ENCODE results near the gene CTSG. TPM values are rescaled to one million over a fixed set of nuclear protein-coding genes. Genes with fewer than 3 reads are reported as not detected.

The CTSG gene
- total RNA-seq (not detected in 2 replicates), polyA plus RNA-seq (not detected in 2 replicates)

GRCh38 chr14:24576182-24576581 lies at the start of gene CTSG:
TSS of gene CTSG (minus strand) at chr14:24576250. CDS start at chr14:24576223, 27 bp downstream.
- Histone ChIP-seq H3K36me3 (replicated peaks; ENCODE audit: insufficient read depth, low read depth) (no peaks in the 10 kb centered on the region), H3K4me1 (ENCODE audit: insufficient read depth) (no peaks in the 10 kb centered on the region), H3K4me2 (no peak within 1 kb of the TSS), H2AFZ (no peak within 1 kb of the TSS), H3K9me3 (ENCODE audit: low read depth) (no peaks in the 10 kb centered on the region), H3K27me3 (no peaks in the 10 kb centered on the region), H3K4me3 (no peak within 1 kb of the TSS), H3K79me2 (no peaks in the 10 kb centered on the region), H4K20me1 (ENCODE audit: insufficient read depth, poor library complexity, severe bottlenecking) (no peaks in the 10 kb centered on the region), H3K9me2 (replicated peaks; ENCODE audit: insufficient read depth) (no peaks in the 10 kb centered on the region), H3K27ac (no peak within 1 kb of the TSS)
- TF ChIP-seq CTCF (IDR thresholded peaks at IDR 0.05; ENCODE audit: poor library complexity) (no peak), EZH2 (IDR thresholded peaks at IDR 0.05; ENCODE audit: borderline replicate concordance) (no peak), EZH2phosphoT487 (IDR thresholded peaks at IDR 0.05; ENCODE audit: low read depth, severe bottlenecking, unreplicated experiment) (no peak)
- 90% methylated on average over 3 of the region's 3 CpGs for WGBS (ENCODE audit: low lambda C conversion rate, missing lambda C conversion rate)
- DNase-seq (ENCODE audit: low spot score), result no peak

- no peaks in the 10 kb centered on the region for H4K20me1 ChIP-seq (ENCODE audit: insufficient read depth, poor library complexity, severe bottlenecking)
- H3K4me3 ChIP-seq, result no peak overlapping the region
- DNase-seq (ENCODE audit: low spot score), result no peak
- TF ChIP-seq EZH2 (IDR thresholded peaks at IDR 0.05; ENCODE audit: borderline replicate concordance), result no peak
- TF ChIP-seq EZH2phosphoT487 (IDR thresholded peaks at IDR 0.05; ENCODE audit: low read depth, severe bottlenecking, unreplicated experiment), result no peak
- no peak for TF ChIP-seq CTCF (IDR thresholded peaks at IDR 0.05; ENCODE audit: poor library complexity)
- H3K36me3 ChIP-seq (replicated peaks; ENCODE audit: insufficient read depth, low read depth), result no peaks in the 10 kb centered on the region
- H3K79me2 ChIP-seq, result no peaks in the 10 kb centered on the region
- H3K27ac ChIP-seq, result no peak overlapping the region
- H3K9me2 ChIP-seq (replicated peaks; ENCODE audit: insufficient read depth), result no peaks in the 10 kb centered on the region
- 91% methylated on average over 2 of the region's 2 CpGs for WGBS (ENCODE audit: low lambda C conversion rate, missing lambda C conversion rate)
- H3K4me2 ChIP-seq, result no peak overlapping the region
- H3K27me3 ChIP-seq, result no peaks in the 10 kb centered on the region
- H3K9me3 ChIP-seq (ENCODE audit: low read depth), result no peaks in the 10 kb centered on the region
- no peaks in the 10 kb centered on the region for H3K4me1 ChIP-seq (ENCODE audit: insufficient read depth)
- no peak overlapping the region for H2AFZ ChIP-seq
Observed at GRCh38 chr14:24613747-24614146, 37.7 kb upstream of the CTSG start.

GRCh38 chr14:24613241-24613640 lies 37.2 kb upstream of the CTSG start:
- Histone ChIP-seq H3K79me2 (no peaks in the 10 kb centered on the region), H3K4me3 (no peak overlapping the region), H3K27ac (no peak overlapping the region), H3K4me2 (no peak overlapping the region), H2AFZ (no peak overlapping the region), H3K27me3 (no peaks in the 10 kb centered on the region), H3K9me2 (replicated peaks; ENCODE audit: insufficient read depth) (no peaks in the 10 kb centered on the region), H3K4me1 (ENCODE audit: insufficient read depth) (no peaks in the 10 kb centered on the region), H3K9me3 (ENCODE audit: low read depth) (no peaks in the 10 kb centered on the region), H3K36me3 (replicated peaks; ENCODE audit: insufficient read depth, low read depth) (no peaks in the 10 kb centered on the region), H4K20me1 (ENCODE audit: insufficient read depth, poor library complexity, severe bottlenecking) (no peaks in the 10 kb centered on the region)
- TF ChIP-seq EZH2phosphoT487 (IDR thresholded peaks at IDR 0.05; ENCODE audit: low read depth, severe bottlenecking, unreplicated experiment), result no peak
- TF ChIP-seq EZH2 (IDR thresholded peaks at IDR 0.05; ENCODE audit: borderline replicate concordance), result no peak
- no peak for TF ChIP-seq CTCF (IDR thresholded peaks at IDR 0.05; ENCODE audit: poor library complexity)
- WGBS (ENCODE audit: low lambda C conversion rate, missing lambda C conversion rate), result 40% methylated on average over 1 of the region's 1 CpG
- DNase-seq (ENCODE audit: low spot score), result no peak

GRCh38 chr14:24612196-24612595 lies 36.1 kb upstream of the CTSG start:
- H3K79me2 ChIP-seq, result no peaks in the 10 kb centered on the region
- no peak for TF ChIP-seq EZH2 (IDR thresholded peaks at IDR 0.05; ENCODE audit: borderline replicate concordance)
- TF ChIP-seq CTCF (IDR thresholded peaks at IDR 0.05; ENCODE audit: poor library complexity), result no peak
- no peak for TF ChIP-seq EZH2phosphoT487 (IDR thresholded peaks at IDR 0.05; ENCODE audit: low read depth, severe bottlenecking, unreplicated experiment)

More at GRCh38 chr14:24612196-24612595, 36.1 kb upstream of the CTSG start:
- Histone ChIP-seq H3K36me3 (replicated peaks; ENCODE audit: insufficient read depth, low read depth) (no peaks in the 10 kb centered on the region), H3K4me3 (no peak overlapping the region), H3K9me3 (ENCODE audit: low read depth) (no peaks in the 10 kb centered on the region), H2AFZ (no peak overlapping the region), H3K4me1 (ENCODE audit: insufficient read depth) (no peaks in the 10 kb centered on the region), H3K4me2 (no peak overlapping the region), H4K20me1 (ENCODE audit: insufficient read depth, poor library complexity, severe bottlenecking) (no peaks in the 10 kb centered on the region), H3K9me2 (replicated peaks; ENCODE audit: insufficient read depth) (no peaks in the 10 kb centered on the region), H3K27ac (no peak overlapping the region), H3K27me3 (no peaks in the 10 kb centered on the region)
- no peak for DNase-seq (ENCODE audit: low spot score)

Measured in hepatocyte (in vitro differentiated cells).